ENCODE data around the gene CFAP77.
"Not testable (repeated sequence)": the region's sequence is repeated elsewhere in the genome, so short reads cannot be mapped to it uniquely, and the experiment has no call there.

CFAP77 gene

DNA sequence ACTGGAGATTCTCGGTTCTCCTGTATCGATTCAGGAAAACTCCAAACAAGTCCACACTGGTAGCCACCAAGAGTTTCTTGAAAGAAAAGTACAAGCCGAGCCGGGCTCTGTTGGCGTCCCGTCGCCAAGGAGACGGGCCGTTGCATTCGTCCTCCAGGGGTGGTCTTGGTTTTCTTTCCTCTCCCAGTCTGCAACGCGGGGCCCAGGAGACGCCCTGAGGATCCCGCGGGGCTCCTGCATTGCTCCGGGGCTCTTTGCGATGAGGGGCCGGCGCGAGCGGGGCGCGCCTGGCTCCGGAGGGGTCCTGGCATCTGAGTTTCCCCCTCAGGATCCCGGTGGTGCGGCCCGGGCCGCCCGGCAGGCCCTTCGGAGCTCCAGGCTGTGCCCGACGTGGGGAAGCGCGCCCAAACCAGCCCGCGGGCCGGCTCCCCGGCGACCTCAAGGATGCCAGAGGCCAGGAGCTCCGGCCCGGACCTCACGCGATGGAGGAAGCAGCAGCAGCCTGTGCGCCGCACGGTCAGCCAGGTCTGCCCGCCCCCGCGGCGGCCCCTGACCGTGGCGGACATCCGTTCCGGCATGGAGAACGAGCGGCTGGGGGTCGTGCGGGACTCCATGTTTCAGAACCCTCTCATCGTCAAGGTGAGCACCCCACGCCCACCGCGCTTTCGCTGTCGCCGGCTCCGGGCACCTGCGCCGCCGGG is at the start of gene CFAP77:
Gene CFAP77, plus strand, starts transcription at position 384 of the 701 bp plus-strand sequence. Its CDS starts 61 bp downstream, at position 445.
- no peak within 1 kb of the TSS for H3K9ac ChIP-seq (ENCODE audit: low read length)
- peaks cover 14% of the 10 kb centered on the region for H3K27me3 ChIP-seq (ENCODE audit: control insufficient read depth, insufficient read depth, low read length)
- H3K4me3 ChIP-seq (ENCODE audit: low read length): peak within 1 kb of the TSS; percentile 54
- H3K4me1 ChIP-seq (ENCODE audit: control insufficient read depth, insufficient read depth, low read length): peaks cover 7% of the 10 kb centered on the region
- H3K36me3 ChIP-seq (ENCODE audit: control insufficient read depth, insufficient read depth, low read length): no peaks in the 10 kb centered on the region
- no peak within 1 kb of the TSS for H3K27ac ChIP-seq (ENCODE audit: low read depth, low read length)

DNA sequence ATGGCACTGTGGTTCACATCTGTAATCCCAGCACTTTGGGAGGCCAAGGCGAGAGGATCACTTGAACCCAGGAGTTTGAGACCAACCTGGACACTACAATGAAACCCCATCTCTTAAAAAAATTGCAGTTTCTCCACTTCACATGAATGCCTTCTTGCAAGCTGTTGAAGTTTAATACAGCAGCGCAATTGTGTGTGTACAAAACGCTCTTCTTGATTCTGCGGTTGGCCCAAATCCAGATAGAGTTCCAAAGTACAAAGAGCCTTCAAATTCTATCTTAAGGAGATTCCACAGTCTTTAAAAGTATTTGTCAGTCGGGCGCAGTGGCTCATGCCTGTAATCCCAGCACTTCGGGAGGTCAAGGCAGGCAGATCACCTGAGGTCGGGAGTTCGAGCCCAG is 45.9 kb upstream of the CFAP77 start:
- no peak overlapping the region for H3K4me3 ChIP-seq (ENCODE audit: low read length)
- H3K9ac ChIP-seq (ENCODE audit: low read length): no peak overlapping the region
- no peak overlapping the region for H3K27ac ChIP-seq (ENCODE audit: low read depth, low read length)
- H3K4me1 ChIP-seq (ENCODE audit: control insufficient read depth, insufficient read depth, low read length): no peaks in the 10 kb centered on the region
- no peaks in the 10 kb centered on the region for H3K36me3 ChIP-seq (ENCODE audit: control insufficient read depth, insufficient read depth, low read length)
- no peaks in the 10 kb centered on the region for H3K27me3 ChIP-seq (ENCODE audit: control insufficient read depth, insufficient read depth, low read length)

DNA sequence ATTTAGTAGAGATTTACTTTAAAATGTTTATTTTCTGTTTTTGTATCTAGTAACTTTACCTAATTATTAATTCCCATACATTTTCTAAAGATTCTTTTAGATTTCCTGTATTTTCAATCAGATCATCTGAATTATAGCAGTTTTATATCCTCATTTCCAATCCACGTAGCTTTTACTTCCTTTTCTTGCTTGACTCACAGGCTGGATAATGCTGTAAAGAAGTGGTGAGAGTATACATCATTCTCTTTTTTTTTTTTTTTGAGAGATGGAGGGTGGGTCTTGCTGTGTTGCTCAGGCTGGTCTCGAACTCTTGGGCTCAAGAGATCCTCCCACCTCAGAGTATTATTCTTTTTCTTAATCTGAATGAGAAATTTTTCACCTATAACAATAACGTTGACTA is 44.0 kb upstream of the CFAP77 start:
- Histone ChIP-seq H3K9ac (ENCODE audit: low read length) (no peak overlapping the region), H3K4me3 (ENCODE audit: low read length) (no peak overlapping the region), H3K36me3 (ENCODE audit: control insufficient read depth, insufficient read depth, low read length) (no peaks in the 10 kb centered on the region), H3K4me1 (ENCODE audit: control insufficient read depth, insufficient read depth, low read length) (no peaks in the 10 kb centered on the region), H3K27ac (ENCODE audit: low read depth, low read length) (no peak overlapping the region), H3K27me3 (ENCODE audit: control insufficient read depth, insufficient read depth, low read length) (no peaks in the 10 kb centered on the region)

DNA sequence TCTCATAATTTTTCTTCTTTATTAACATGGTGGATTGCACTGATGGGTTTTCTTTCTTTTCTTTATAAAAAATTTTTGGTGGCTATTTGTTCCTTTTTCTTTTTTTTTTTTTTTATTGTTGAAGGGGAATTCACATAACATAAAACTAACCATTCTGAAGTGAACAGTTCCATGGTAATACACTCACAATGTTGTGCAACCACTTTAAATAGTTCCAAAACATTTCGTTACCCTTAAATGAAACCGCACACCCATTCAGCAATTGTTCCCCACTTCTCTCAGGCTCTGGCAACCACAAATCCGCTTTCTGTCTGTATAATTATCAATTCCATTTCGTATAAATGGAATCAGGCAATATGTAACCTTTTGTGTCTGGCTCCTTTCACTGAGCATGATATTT is 43.5 kb upstream of the CFAP77 start:
- Histone ChIP-seq H3K4me3 (ENCODE audit: low read length) (no peak overlapping the region), H3K27ac (ENCODE audit: low read depth, low read length) (no peak overlapping the region), H3K9ac (ENCODE audit: low read length) (no peak overlapping the region), H3K27me3 (ENCODE audit: control insufficient read depth, insufficient read depth, low read length) (no peaks in the 10 kb centered on the region), H3K36me3 (ENCODE audit: control insufficient read depth, insufficient read depth, low read length) (no peaks in the 10 kb centered on the region), H3K4me1 (ENCODE audit: control insufficient read depth, insufficient read depth, low read length) (no peaks in the 10 kb centered on the region)

DNA sequence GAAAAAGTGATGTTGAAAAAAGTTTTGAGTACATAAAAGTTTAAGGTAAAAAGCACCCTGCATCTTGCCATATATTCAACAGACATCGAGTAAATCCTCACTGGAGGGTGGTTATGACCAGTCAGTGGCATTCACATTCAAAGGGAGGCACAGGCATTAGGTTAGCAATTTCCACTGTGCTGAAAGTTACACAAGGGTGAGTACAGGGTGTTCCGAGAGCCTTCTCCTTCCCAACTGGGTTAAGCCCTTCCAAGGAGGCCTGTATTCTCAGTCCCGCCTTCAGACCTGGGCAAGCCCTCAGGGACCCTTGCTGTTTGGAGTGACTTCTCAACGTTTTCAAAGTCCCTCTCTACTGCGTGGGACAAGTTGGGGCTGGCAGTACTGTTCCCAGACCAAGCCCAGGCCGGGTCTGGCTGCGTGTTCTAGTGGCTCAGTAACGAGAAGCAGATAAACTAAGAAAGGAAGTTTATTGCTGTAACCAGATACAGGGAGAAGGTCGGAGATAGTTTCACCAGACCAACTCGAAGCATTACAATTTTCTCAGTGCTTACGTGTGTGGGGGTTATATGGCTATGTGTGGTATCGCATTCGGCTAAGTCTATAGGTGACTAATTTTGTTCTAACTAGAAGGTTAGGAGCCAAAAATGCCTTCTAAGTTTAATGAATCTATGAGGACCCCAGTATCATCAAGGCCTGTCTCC is 42.2 kb upstream of the CFAP77 start:
- Histone ChIP-seq H3K4me1 (ENCODE audit: control insufficient read depth, insufficient read depth, low read length) (no peaks in the 10 kb centered on the region), H3K4me3 (ENCODE audit: low read length) (no peak overlapping the region), H3K27ac (ENCODE audit: low read depth, low read length) (no peak overlapping the region), H3K36me3 (ENCODE audit: control insufficient read depth, insufficient read depth, low read length) (no peaks in the 10 kb centered on the region), H3K9ac (ENCODE audit: low read length) (no peak overlapping the region), H3K27me3 (ENCODE audit: control insufficient read depth, insufficient read depth, low read length) (no peaks in the 10 kb centered on the region)

DNA sequence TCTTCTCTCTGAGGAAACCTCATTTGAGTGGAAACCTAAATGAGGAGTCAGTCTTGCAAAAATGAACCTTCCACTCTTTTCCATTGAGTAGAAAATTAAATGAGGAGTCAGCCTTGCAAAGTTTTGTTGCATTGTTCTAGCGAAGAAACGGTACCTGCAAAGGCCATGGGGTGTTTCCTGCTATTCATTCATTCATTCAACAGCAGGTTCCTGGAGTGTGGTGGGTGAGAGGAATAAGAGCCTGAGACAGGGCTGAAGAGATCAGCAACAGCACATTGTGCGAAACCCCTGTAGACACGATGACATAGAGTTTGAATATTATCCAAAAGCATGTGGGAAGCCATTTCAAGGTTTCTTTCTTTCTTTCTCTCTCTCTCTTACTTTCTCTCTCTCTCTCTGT is 40.6 kb upstream of the CFAP77 start:
- H3K27me3 ChIP-seq (ENCODE audit: control insufficient read depth, insufficient read depth, low read length): no peaks in the 10 kb centered on the region
- H3K9ac ChIP-seq (ENCODE audit: low read length): no peak overlapping the region
- H3K36me3 ChIP-seq (ENCODE audit: control insufficient read depth, insufficient read depth, low read length): no peaks in the 10 kb centered on the region
- H3K4me3 ChIP-seq (ENCODE audit: low read length): no peak overlapping the region
- H3K27ac ChIP-seq (ENCODE audit: low read depth, low read length): no peak overlapping the region
- H3K4me1 ChIP-seq (ENCODE audit: control insufficient read depth, insufficient read depth, low read length): no peaks in the 10 kb centered on the region

DNA sequence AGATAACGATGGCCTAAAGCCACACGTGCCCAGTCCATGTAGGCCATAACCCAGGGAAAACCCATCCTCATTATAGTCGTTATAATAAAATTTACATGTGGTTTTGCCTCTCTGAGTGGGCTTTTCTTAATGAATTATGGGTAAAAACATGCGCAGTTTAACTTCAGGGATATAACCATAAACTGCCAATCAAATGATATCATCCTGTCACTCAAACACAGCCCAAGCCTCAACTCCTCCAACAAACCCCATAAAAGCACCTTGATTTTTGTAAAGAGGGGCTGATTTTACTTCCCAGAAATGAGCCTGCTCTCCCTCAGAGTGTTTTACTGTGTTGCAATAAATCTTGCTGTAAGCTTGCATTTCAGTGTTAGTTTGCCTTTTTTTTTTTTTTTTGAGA is 39.4 kb upstream of the CFAP77 start:
- no peaks in the 10 kb centered on the region for H3K27me3 ChIP-seq (ENCODE audit: control insufficient read depth, insufficient read depth, low read length)
- H3K9ac ChIP-seq (ENCODE audit: low read length): no peak overlapping the region
- no peaks in the 10 kb centered on the region for H3K4me1 ChIP-seq (ENCODE audit: control insufficient read depth, insufficient read depth, low read length)
- no peak overlapping the region for H3K4me3 ChIP-seq (ENCODE audit: low read length)
- no peak overlapping the region for H3K27ac ChIP-seq (ENCODE audit: low read depth, low read length)
- H3K36me3 ChIP-seq (ENCODE audit: control insufficient read depth, insufficient read depth, low read length): no peaks in the 10 kb centered on the region

DNA sequence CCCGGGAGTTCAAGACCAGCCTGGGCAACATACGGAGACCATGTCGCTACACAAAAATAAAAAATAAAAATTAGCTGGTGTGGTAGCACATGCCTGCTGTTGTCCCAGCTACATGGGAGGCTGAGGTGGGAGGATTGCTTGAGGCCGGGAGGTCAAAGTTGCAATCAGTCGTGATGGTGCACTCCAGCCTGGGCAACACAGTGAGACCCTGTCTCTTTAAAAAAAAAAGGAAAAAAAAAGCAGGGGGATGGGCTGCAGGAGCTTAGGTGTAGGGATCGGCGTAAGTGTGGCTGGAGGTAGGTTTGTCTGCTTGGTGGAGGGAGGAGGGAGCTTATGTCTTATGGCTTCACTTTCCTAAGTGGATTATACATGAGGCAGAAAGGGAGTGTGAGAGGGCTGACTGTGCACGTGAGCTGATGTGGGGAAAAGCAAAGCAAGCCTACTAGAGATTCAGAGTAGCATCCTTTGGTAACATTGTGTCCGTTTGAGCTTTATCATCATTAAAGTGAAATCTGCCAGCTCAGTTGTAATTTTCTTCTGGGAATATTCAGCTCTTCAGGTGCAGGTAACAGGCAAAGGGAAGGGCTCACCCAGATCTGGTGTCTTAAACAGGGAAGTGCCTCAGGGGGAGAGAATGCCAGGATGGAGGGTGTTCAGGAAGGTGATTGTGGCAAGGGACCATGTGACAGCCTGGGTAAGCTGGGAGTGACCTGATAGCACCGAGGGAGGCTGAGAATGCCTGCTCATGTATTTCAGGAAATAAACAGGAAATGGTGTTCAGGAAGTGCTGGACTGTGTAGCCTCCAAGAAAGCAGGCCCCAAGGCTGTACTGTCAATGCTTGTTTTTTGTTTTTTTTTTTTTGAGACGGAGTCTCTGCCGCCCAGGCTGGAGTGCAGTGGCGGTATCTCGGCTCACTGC is 37.6 kb upstream of the CFAP77 start:
- Histone ChIP-seq H3K9ac (ENCODE audit: low read length) (no peak overlapping the region), H3K27me3 (ENCODE audit: control insufficient read depth, insufficient read depth, low read length) (no peaks in the 10 kb centered on the region), H3K27ac (ENCODE audit: low read depth, low read length) (no peak overlapping the region), H3K4me3 (ENCODE audit: low read length) (no peak overlapping the region), H3K36me3 (ENCODE audit: control insufficient read depth, insufficient read depth, low read length) (peaks cover 10% of the 10 kb centered on the region), H3K4me1 (ENCODE audit: control insufficient read depth, insufficient read depth, low read length) (no peaks in the 10 kb centered on the region)

DNA sequence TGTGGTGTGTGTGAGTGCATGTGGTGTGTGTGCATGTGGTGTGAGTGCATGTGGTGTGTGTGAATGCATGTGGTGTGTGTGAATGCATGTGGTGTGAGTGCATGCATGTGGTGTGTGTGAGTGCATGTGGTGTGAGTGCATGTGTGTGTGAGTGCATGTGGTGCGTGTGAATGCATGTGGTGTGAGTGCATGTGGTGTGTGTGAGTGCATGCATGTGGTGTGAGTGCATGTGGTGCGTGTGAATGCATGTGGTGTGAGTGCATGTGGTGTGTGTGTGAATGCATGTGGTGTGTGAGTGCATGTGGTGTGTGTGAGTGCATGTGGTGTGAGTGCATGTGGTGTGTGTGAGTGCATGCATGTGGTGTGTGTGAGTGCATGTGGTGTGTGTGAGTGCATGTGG is 32.2 kb upstream of the CFAP77 start:
- H3K9ac ChIP-seq (ENCODE audit: low read length); H3K27me3 ChIP-seq (ENCODE audit: control insufficient read depth, insufficient read depth, low read length); H3K4me1 ChIP-seq (ENCODE audit: control insufficient read depth, insufficient read depth, low read length); H3K27ac ChIP-seq (ENCODE audit: low read depth, low read length); H3K4me3 ChIP-seq (ENCODE audit: low read length): not testable (repeated sequence)
- H3K36me3 ChIP-seq (ENCODE audit: control insufficient read depth, insufficient read depth, low read length): peaks cover 22% of the 10 kb centered on the region

DNA sequence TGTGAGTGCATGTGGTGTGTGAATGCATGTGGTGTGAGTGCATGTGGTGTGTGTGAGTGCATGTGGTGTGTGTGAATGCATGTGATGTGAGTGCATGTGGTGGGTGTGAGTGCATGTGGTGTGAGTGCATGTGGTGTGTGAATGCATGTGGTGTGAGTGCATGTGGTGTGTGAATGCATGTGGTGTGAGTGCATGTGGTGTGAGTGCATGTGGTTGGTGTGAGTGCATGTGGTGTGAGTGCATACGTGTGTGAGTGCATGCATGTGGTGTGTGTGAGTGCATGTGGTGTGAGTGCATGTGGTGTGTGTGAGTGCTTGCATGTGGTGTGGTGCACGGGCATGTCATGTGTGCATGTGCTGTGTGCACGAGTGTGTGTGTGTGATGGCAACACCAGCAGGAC is 31.6 kb upstream of the CFAP77 start:
- not testable (repeated sequence) for H3K4me1 ChIP-seq (ENCODE audit: control insufficient read depth, insufficient read depth, low read length); H3K27ac ChIP-seq (ENCODE audit: low read depth, low read length); H3K4me3 ChIP-seq (ENCODE audit: low read length); H3K9ac ChIP-seq (ENCODE audit: low read length); H3K27me3 ChIP-seq (ENCODE audit: control insufficient read depth, insufficient read depth, low read length)
- H3K36me3 ChIP-seq (ENCODE audit: control insufficient read depth, insufficient read depth, low read length): peaks cover 24% of the 10 kb centered on the region

DNA sequence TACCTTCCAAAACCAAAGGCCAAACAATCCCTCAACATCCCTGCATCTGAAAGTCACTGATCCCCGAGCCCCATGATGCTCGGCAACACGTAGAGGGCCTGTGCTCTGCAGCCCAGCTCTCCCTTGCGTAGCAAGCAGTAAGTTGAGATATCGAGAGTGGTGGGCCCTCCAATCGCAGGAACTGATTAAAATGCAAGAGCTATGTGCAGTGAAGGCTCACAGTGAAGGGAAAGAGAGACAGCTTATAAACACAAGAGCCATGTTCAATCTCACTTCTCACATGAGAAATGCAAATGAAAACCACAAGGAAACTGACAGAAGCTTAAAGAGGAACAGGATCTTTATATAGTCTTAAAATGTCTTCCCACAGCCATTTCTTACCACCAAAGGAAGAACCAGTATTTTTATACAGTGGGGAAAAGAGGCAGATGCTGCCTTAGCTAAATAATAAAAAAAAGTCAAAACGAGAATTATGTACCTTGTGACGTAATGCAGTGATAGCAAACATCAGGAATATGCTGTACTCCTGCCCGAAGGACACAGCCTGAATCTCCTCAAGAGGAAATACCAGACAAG is 28.0 kb upstream of the CFAP77 start:
- H3K27me3 ChIP-seq (ENCODE audit: control insufficient read depth, insufficient read depth, low read length): no peaks in the 10 kb centered on the region
- peaks cover 26% of the 10 kb centered on the region for H3K36me3 ChIP-seq (ENCODE audit: control insufficient read depth, insufficient read depth, low read length)
- H3K4me1 ChIP-seq (ENCODE audit: control insufficient read depth, insufficient read depth, low read length): no peaks in the 10 kb centered on the region
- no peak overlapping the region for H3K9ac ChIP-seq (ENCODE audit: low read length)
- H3K27ac ChIP-seq (ENCODE audit: low read depth, low read length): no peak overlapping the region
- no peak overlapping the region for H3K4me3 ChIP-seq (ENCODE audit: low read length)

DNA sequence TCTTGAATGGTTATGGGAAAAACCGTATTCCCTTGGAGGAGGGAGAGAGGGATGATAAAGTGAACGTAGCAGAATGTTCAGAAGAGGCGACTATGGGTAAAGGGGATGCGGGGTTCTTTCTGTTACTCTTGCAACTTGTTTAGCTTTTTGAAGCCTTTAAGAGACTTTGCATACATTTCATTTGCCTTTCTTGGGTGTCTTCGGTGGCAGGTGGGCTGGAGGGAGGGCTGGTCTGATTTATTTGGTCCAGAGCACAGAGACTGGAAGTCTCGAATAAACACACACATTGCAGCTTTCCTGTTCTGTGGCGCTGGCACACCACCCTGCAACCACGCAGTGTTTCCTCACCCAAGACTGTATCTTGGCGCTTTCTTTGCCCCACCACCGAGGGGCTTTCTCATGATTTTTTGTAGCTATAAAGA is 26.5 kb upstream of the CFAP77 start:
- H3K36me3 ChIP-seq (ENCODE audit: control insufficient read depth, insufficient read depth, low read length): peaks cover 21% of the 10 kb centered on the region
- no peak overlapping the region for H3K4me3 ChIP-seq (ENCODE audit: low read length)
- no peaks in the 10 kb centered on the region for H3K4me1 ChIP-seq (ENCODE audit: control insufficient read depth, insufficient read depth, low read length)
- H3K27me3 ChIP-seq (ENCODE audit: control insufficient read depth, insufficient read depth, low read length): no peaks in the 10 kb centered on the region
- no peak overlapping the region for H3K9ac ChIP-seq (ENCODE audit: low read length)
- no peak overlapping the region for H3K27ac ChIP-seq (ENCODE audit: low read depth, low read length)

Data from rectal smooth muscle tissue (tissue), 1 donor.